Duodenal mucosa (tissue), 2 donors: ENCODE measurements around the gene XIRP1.

ENCODE experiments used
- H3K27ac ChIP-seq: one replicate; pipeline ENCODE4 v1.7.0; 2013; ENCODE audit warnings: low read depth, low read length
- H3K27me3 ChIP-seq, 2 donors: one replicate each; pipeline ENCODE4 v1.7.0; 2013; ENCODE audit warnings: low read length in 2 of 2, control low read depth in 1 of 2; ENCODE audit not compliant: insufficient read depth in 2 of 2, control insufficient read depth in 1 of 2
- H3K36me3 ChIP-seq, 2 donors: one replicate each; pipeline ENCODE4 v1.7.0; 2013; ENCODE audit warnings: low read length in 2 of 2, control low read depth in 1 of 2; ENCODE audit not compliant: insufficient read depth in 2 of 2, control insufficient read depth in 1 of 2
- H3K4me1 ChIP-seq, 2 donors: one replicate each; pipeline ENCODE4 v1.7.0; 2013; ENCODE audit warnings: low read length in 2 of 2, control low read depth in 1 of 2; ENCODE audit not compliant: insufficient read depth in 2 of 2, control insufficient read depth in 1 of 2
- H3K4me3 ChIP-seq, 2 donors: one replicate each; pipeline ENCODE4 v1.7.0; 2013; ENCODE audit warnings: low read length in 2 of 2, low read depth in 1 of 2
- H3K9ac ChIP-seq, 2 donors: one replicate each; pipeline ENCODE4 v1.7.0; 2013; ENCODE audit warnings: low read length in 2 of 2, low read depth in 1 of 2
- H3K9me3 ChIP-seq, 2 donors: one replicate each; pipeline ENCODE4 v1.7.0; 2013; ENCODE audit warnings: low read length in 2 of 2, control low read depth in 1 of 2; ENCODE audit not compliant: control insufficient read depth in 1 of 2

XIRP1 gene

GRCh38 chr3:39196034-39196433 lies 3.6 kb upstream of the XIRP1 start:
- Histone ChIP-seq H3K4me3 (no peak overlapping the region), H3K9ac (no peak overlapping the region), H3K27me3 (no peaks in the 10 kb centered on the region), H3K9me3 (no peaks in the 10 kb centered on the region), H3K36me3 (no peaks in the 10 kb centered on the region), H3K27ac (no peak overlapping the region), H3K4me1 (no peaks in the 10 kb centered on the region)

- H3K4me1 ChIP-seq = peaks cover 0 to 4% of the 10 kb centered on the region in 2 donors
- no peaks in the 10 kb centered on the region for H3K36me3 ChIP-seq
- H3K27ac ChIP-seq = no peak overlapping the region
- no peaks in the 10 kb centered on the region for H3K9me3 ChIP-seq
- H3K9ac ChIP-seq = no peak overlapping the region
- no peaks in the 10 kb centered on the region for H3K27me3 ChIP-seq
- no peak overlapping the region for H3K4me3 ChIP-seq
These were observed 996 bp upstream of the XIRP1 start for GRCh38 chr3:39193391-39193790.

GRCh38 chr3:39191773-39192172 lies 622 bp downstream of the XIRP1 start:
- Histone ChIP-seq H3K27me3 (no peaks in the 10 kb centered on the region), H3K4me3 (no peak overlapping the region), H3K9ac (no peak overlapping the region), H3K36me3 (no peaks in the 10 kb centered on the region), H3K27ac (no peak overlapping the region), H3K9me3 (no peaks in the 10 kb centered on the region), H3K4me1 (peaks cover 0 to 4% of the 10 kb centered on the region in 2 donors)

- H3K9ac ChIP-seq = no peak overlapping the region
- H3K36me3 ChIP-seq = no peaks in the 10 kb centered on the region
- H3K4me3 ChIP-seq = no peak overlapping the region
- no peaks in the 10 kb centered on the region for H3K9me3 ChIP-seq
- H3K27ac ChIP-seq = no peak overlapping the region
- H3K4me1 ChIP-seq = peaks cover 0 to 4% of the 10 kb centered on the region in 2 donors
- no peaks in the 10 kb centered on the region for H3K27me3 ChIP-seq
These were observed 1.3 kb downstream of the XIRP1 start for GRCh38 chr3:39191111-39191510.

DNA sequence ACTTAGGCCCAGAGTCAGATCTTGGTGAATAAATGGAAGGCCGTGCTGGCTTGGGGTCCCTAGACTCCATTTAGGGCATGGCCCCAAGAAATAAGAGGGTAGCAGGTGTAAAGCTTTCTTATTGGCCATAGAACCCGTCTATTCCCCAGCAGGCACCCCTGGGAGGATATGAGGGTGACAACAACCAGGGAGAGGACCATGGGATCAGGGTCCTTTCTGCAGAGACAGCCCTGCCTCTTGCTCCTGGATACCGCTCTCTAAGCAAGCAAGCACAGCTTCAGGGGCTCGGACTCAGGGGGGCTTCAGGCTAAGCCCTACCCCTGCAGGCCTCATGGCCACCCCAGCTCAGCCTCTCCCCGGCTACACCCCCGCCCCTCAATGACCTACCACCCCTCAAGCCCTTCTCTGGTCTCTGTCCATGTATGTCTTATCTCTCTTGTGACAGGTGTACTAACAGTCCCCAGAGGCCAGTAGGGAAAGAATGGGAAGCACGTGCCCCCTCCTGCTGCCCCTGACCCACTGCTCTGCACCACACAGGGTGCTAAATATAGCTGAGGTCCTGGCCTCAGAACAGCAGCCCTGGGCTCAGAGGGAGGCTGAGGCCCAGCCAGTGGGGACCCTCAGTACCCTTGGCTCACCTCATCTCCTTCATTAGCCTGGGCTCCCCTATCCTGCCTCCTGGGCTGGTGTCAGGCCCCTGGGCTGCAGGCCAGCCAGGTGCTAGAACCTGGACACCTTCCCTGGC lies 1.9 kb downstream of the XIRP1 start:
- Histone ChIP-seq H3K27ac (no peak overlapping the region), H3K9ac (no peak overlapping the region), H3K36me3 (no peaks in the 10 kb centered on the region)

GRCh38 chr3:39189959-39190269 lies 2.5 kb downstream of the XIRP1 start:
- Histone ChIP-seq H3K4me1 (peaks cover 0 to 4% of the 10 kb centered on the region in 2 donors), H3K36me3 (no peaks in the 10 kb centered on the region), H3K9me3 (no peaks in the 10 kb centered on the region), H3K9ac (no peak overlapping the region), H3K27ac (no peak overlapping the region), H3K27me3 (no peaks in the 10 kb centered on the region), H3K4me3 (no peak overlapping the region)

More for the DNA sequence above, 1.9 kb downstream of the XIRP1 start:
- Histone ChIP-seq H3K4me3 (no peak overlapping the region), H3K9me3 (no peaks in the 10 kb centered on the region), H3K4me1 (peaks cover 0 to 4% of the 10 kb centered on the region in 2 donors), H3K27me3 (no peaks in the 10 kb centered on the region)

GRCh38 chr3:39189150-39189958 lies 3.0 kb downstream of the XIRP1 start:
- H3K9me3 ChIP-seq = no peaks in the 10 kb centered on the region
- no peak overlapping the region for H3K9ac ChIP-seq
- H3K4me1 ChIP-seq = peaks cover 0 to 4% of the 10 kb centered on the region in 2 donors
- no peak overlapping the region for H3K4me3 ChIP-seq
- no peak overlapping the region for H3K27ac ChIP-seq
- no peaks in the 10 kb centered on the region for H3K27me3 ChIP-seq
- no peaks in the 10 kb centered on the region for H3K36me3 ChIP-seq

DNA sequence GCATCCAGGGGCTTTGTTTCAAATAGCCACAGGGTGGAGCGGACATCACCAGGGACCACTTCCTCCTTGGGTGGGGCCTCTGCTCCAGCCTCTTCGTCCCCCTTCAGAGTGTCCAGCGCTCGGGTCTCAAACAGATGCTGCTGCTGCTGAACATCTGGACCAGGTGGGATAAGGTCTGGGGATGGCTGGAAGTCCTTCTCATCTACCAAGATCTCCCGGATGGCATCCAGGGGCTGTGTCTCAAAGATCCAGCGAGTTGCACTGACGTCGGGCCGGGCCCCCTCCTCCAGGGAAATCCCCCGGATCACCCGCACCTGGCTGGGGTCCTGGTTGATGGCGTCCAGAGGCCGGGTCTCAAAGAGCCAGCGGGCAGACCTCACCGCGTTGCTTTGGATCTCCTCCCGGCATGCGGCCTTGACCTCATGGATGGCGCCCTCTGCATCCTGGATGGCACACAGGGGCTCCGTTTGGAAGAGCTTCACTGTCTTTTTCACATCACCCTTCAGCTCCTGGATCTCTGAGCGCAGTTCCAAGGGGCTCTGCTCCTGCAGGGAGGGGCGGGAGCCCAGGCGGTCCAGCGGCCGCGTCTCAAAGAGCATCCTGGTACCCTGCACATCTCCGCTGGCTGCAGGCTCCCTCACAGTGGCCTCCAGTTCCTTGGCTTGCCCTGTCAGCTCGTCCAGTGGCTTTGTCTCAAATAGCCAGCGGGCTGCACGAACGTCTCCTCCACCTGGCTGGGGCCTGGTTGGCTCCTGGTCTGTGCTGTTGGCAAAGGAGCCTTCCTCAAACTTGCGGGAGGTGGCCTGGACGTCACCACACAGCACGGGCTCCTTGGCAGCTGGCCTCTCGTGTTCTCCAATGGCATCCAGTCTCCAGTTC lies 3.9 kb downstream of the XIRP1 start:
- H3K9ac ChIP-seq = no peak overlapping the region
- peaks cover 0 to 4% of the 10 kb centered on the region in 2 donors for H3K4me1 ChIP-seq
- H3K27ac ChIP-seq = no peak overlapping the region
- no peaks in the 10 kb centered on the region for H3K9me3 ChIP-seq
- no peaks in the 10 kb centered on the region for H3K36me3 ChIP-seq
- no peaks in the 10 kb centered on the region for H3K27me3 ChIP-seq
- no peak overlapping the region for H3K4me3 ChIP-seq

DNA sequence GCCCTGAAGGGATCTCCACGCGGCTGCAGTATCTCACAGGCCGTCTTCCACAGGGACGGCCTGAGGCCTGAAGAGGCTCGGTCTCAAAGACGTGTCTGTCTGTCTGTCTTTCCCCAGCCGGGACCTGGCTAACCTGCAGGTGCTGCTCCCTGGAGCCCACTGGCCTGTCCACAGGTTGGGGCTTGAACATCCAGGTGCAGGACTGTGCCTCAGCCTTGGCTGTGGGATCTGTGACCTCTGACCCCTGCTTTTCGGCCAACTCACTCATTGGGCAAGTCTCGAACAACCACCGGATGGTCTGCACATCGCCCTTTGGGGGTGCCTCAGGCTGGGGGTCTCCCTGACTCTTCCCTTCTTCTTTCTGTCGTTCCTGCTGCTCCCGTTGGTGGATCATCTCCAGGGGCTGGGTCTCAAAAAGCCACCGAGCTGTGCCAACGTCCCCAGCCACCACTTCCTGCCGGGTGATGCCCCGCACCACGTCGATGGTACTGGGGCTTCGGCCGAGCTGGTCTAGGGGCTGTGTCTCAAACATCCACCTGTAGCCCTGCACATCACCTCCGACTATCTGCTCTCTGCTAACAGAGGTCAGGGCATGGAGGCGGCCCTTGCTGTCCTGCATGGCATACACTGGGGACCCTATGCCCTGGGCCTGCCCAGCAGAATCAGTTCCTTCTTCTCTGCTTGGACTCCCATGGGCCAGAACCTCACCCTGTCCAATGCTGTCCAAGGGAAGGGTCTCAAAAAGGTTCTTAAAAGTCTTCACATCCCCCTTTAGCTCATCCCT lies 4.8 kb downstream of the XIRP1 start:
- H3K9ac ChIP-seq = no peak overlapping the region
- H3K9me3 ChIP-seq = no peaks in the 10 kb centered on the region
- H3K27ac ChIP-seq = no peak overlapping the region
- H3K4me1 ChIP-seq = peaks cover 4 to 7% of the 10 kb centered on the region in 2 donors
- H3K4me3 ChIP-seq = no peak overlapping the region
- no peaks in the 10 kb centered on the region for H3K27me3 ChIP-seq
- H3K36me3 ChIP-seq = no peaks in the 10 kb centered on the region
